GM18520 (cell line): ENCODE measurements around the gene GP1BB.

ENCODE experiments used
- ATAC-seq: cut with Tn5 transposase; IDR thresholded peaks from one replicate; pipeline ENCODE4 v1.9.1; 2021; ENCODE audit not compliant: unreplicated experiment

GP1BB gene

DNA sequence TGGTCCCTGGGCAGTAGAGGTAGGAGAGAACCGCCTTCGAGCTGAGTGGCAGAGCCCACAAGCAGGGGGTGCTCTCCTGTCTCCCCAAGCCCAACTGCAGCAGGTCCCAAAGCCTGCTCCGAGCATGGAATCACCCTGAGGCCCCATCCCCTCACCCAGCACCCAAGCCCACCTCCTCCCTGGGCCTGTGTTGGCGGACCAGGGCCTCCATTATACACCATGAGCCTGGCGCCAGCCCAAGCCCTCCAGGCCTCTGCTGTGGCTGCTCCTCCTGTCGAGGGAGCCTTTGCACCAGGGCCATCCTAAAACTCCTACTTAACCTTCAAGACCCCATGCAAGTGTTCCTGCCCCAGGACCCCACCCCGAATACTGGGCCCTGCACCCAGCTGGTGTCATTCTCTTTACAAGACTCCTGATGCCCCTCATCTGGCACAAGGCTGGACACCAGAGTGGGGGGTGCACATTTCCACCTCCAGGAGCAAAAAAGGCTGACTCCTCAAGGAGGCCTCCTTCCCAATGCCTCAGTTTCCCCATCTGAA, 16.6 kb downstream of the GP1BB start:
- ATAC-seq, result no peak

DNA sequence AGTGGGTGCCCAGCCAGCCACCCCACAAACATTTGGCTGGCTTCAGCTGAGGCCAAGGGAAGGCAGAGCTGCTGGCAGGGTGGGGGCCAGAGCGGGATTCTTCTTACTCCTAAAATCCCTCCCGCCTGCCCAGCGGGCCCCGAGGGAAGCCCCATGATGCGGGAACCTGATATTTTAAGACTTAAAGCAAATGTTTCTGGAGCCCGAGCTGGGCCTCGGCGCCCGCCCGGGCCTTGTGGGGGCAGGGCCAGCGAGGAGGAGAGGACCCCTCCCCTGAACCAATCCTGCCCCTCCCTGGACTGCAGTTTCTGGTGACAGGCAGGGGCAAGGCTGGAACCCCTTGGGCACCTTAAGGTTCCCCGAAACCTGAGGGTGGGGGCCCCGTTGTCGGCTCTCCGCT, 17.2 kb downstream of the GP1BB start:
- ATAC-seq, result no peak

DNA sequence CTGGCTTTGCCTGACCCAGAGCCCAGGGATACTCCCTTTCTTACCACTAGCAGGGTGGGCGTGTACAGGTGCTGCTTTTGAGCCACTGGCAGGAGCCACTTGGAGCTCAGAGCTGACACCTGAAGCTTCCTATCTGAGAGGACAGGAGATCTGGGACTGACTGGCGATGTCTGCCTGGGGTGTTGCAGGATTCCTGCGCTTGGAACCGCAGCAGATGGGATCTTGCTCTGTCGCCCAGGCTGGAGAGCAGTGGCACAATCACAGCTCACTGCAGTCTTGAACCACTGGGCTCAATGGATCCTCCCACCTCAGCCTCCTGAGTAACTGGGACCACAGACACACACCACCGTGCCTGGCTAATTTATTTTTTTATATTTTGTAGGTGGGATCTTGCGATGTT, 17.7 kb downstream of the GP1BB start:
- no peak for ATAC-seq

DNA sequence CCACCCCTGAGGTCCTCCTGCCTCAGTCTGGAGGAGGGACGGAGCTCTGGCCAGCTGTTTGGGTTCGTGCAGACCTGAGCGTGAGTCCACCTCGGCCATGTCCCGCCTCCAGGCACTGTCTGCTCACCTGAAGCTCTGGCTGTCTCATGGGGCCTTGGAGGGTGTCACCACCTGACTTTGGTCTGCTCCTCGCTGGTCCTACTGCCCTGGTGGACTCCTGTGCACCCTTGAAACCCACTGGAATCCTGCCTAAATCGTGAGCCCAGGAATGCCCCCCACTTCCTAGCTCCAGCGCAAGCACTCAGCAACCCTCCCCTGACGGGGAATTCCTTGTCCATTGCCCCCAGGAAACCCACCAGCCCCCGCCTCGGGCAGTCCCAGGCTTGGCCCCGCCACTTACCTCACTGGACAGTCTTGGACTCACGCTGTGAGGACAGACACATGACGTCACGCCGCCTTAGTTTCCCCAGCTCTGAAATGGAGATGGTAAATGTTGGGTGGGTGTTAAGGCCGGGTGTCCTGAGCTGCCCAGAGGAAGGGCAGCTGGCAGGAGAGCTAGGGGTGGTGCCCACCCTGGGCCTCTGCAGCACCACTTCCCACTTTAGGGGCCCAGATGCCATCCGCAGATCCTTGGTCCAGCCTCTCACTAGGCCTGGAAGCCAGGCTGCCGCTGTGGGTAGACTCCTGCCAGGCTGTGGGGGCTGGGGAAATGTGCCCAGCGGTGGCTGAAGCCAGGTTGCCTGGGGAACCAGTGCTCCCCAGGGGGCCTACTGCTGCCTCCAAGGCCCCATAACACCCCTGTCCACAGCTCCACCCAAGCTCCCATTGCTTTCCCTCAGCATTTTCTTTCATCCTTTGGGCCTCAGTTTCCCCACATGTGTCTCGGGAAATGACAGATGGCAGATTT, 19.1 kb downstream of the GP1BB start:
- ATAC-seq, result no peak

DNA sequence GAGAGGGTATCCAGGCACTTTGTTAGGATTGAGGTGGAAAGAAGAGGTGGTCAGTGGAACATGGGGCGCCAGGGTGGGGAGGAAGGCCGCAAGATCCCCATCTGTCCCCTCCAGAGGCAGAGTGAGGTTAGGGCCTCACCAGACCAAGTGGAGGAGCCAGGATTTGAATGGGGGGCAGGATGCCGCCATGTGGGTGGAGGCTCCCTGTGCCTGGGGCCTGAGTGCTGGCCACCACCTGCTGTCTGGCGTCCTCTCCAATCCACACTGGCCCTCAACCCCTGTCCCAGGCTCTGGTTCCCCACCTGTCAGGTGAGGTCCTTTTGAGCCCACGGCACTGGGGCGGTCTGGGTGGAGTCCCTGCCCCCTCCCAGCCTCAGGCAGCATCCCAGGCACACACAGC, 19.7 kb downstream of the GP1BB start:
- ATAC-seq, result no peak

DNA sequence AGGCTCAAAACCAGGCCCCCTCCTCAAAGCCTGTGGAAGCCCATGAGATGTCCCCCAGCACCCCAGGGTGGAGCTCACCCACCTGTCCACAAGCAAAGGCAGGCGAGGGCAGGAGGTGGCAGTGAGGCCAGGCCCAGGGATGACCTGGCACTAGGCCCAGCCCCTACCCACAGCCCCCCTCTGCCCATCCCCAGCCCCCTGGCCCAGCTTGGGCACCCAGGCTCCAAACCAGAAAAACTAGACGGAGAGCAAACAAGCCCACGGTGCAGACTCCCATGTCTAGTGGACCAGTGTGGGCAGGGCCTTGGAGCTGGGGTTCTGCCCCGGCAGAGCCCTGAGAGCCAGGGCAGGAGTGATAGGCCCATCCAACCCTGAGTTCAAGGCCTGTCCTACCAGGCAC, 20.3 kb downstream of the GP1BB start:
- ATAC-seq, result no peak

DNA sequence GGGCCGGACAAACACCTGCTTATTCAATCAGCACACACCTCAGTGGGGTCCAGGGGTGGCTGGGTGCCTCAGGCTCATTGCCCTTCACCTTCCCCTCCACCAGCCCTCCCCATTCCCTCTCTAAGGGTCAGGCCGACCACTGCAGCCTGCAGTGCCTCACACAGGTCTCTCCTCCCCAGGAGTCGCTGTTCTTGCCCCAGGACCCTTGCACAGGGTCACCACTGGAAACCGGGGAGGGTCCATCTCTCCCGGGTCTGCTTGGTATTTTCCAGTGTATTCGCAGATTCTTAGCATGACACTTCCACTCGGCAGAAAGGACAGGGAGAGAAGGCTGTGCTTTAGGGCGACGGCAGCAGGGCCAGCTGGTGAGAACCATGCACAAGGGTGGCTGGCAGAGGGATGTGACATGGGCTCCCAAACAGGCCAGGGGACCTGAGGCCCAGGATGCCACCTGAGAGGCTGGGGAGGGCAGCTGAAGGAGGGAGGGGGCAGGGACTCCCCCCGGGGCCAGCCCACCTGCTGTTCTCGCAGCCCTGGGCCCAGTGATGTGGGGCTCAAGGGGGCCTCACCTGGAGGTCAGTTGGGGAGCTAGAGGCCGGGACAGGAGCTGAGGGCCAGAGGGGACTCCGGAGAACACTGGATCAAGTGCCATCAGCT, 21.1 kb downstream of the GP1BB start:
- no peak for ATAC-seq

DNA sequence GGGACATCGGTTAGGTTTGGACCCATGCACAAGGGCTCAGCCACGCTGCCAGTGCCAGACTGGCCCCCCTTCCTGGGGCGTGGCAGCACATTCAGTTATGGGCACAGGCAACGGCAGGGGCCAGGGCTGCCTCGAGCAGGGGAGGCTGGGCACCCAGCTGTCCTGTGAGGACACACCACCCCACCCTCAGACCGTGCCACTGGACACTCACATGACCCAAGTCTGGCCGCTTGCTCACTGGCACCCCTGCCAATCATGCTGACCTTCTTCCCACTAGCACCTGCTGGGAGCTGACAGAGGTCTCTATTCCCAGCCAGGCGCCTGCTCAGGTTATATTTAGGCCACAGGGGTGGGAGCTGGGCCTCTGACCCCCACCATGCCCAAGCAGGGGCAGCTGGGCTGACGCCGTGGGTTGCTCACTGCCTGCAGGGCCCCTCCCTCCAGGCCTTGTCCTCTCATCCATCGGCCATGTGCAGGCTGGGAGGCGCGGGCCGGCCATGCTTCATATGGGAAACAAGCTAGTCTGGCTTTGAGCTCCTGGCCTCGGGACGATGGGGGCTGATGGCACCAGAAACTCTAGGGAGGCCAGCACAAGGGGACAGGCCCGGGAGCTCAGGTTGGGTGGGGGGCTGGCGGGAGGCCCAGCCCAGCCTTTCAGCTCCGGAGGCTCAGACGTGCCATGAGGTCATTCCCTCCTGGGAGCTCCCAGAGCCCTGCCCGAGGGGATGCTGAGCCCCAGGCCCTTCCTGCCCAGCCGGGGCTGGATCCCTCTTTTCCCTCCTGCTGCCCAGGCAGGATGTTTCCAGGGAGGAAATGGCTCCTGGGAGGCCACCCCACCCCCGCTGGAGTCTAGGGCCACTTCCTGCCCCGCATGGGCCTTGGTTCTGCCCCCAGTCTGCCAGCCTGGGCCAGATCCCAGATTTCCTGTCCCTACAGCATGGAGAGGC, 22.1 kb downstream of the GP1BB start:
- no peak for ATAC-seq

DNA sequence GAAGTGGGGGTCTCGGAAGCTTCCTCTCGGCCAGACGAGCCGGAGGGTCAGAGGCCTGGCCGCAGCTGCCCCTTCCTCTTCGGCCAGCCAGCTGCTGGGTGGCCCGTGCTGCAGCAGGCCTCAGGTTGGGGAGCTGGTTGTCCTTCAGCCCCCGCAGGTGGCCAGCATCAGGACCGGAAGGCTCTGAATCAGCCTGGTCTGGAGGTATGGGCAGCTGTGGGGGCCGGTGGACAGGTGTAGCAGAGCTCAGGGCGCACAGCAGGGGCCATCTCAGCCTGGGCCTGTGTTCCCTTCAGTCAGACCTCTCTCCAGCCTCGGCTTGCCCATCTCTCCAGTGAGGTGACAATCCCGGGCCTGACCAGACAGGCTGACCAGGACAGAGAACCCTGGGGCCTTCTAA, 23.4 kb downstream of the GP1BB start:
- ATAC-seq, result no peak

DNA sequence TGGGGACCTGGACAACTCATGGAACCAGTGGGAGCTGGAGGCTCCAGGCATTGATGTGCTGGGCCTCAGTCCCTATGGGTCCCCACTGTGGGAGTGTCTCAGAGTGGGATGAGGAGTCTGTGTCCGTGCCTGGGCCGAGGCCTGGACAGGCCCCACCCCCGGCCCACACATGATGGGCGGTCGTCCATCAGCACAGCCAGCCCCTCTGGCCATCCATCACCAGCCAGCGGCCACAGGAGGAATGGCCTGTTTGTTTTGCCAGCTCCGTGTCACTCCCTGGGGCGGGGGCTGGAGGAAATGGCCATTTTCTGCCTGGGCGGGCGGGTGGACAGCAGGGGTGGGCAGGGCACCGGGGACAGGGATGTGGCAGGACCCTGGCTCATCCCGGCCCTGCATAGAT, 24.2 kb downstream of the GP1BB start:
- no peak for ATAC-seq

DNA sequence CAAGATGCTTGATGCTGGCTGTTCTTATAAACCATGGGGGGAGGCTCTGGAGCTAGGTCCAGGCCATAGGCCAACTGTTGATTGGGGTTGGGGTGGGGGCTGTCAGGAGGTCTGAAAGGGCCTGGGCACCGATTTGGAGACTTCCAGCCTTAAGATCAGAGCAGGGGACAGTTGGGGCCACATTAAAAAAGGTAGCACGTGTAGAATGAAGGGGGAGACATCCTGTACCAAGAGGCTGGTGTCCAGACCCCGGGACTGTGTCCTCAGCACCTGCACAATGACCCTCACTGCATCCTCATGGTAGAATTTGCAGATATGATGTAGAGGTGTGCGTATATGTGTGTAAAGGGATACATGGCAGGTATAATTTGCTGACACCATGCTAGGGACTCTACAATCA, 24.8 kb downstream of the GP1BB start:
- no peak for ATAC-seq

DNA sequence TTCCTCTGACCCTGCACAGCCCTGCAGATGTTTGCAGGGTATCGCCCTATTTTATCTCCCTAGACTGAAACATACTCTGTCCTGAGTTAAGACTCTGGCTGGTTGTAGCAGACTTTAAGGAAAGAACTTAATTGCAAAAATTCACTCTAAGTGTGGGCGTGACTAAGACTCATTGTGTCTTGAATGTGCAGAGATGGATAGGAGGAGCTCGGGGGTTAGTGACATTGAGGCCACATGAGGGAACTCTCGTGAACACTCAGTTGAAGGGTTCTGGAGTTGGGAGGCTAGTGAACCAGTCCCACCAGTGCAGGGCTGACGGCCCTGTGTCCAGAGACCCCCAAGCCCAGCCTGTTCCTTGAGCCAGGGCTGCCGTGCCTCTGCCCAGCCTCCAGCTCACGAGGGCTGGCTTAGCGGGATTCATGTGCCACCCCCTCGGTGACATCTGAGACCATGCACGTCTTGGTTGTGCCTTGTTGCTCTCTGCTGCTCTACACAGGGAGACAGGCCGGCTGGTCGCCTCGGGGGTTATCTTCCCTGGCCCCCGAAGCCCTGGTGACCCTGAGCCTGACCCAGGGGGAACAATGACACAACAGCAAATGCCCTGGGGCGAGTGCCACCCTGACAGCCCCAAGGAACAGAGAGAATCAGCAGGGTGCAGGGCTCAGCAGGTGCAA, 25.8 kb downstream of the GP1BB start:
- ATAC-seq, result no peak

DNA sequence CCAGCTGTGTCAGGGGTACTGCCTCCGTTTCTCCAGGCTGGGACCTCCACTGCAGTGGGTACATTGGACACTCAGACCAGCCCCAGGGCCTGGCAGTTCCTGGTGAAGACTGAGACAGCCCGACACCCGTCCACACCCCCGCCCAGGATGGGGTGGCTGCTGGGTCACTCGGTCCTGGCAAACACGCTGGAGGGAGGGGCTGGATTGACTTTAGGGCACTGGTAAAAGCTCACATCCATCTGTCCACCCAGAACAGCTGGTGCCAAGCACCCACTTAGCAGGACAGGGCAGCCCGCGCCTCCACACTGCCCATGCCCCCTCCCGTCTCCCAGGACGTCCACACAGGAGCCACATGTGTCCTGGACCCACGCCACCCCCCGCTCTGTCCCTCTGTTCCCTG, 26.5 kb downstream of the GP1BB start:
- no peak for ATAC-seq

DNA sequence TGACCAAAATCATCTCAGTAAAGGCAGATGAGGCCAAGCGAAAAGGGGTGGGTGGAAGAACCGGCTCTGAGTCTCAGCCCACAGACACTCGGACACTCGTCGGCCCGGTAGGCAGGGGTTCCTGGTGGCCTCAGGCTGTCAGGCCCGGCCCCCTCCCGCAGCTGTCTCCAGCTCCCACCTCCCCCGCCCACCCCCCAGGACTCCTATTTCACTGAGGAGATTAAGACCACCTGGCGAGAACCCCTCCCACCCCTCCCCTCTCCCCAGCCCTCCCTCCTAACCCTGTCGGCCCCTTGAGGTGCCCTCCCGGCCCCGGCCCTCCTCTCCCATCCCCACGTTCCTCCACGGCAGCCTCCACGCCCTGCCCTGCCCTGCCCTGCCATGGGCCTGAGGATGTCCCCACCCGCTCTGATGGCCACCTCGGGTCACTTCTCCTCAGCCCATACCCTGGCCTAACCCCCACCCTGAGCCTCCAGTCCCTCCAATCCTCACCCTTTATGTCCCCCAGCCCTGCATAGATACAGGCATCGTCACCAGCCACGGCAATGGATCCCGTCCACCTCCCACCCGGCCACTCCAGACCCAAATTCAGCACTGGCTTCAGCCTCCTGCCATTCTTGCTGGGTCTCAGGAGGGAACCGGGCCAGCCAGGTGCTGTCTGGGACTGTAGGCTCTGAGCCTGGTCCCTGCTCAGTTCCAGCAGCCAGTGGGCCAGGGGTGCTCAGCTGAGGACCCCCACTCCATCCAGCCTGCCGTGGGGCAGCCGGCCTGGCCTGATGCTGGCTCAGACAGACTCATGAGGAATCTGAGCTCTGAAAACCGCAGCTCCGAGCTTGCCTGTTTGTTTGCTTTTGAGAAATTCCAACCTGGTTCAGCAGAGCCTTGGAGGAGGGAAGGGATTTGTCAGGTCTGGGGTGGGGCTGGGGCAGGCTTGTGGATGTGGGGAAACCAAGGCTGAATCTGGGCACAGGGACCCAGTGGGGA, 27.5 kb downstream of the GP1BB start:
- ATAC-seq, result no peak

DNA sequence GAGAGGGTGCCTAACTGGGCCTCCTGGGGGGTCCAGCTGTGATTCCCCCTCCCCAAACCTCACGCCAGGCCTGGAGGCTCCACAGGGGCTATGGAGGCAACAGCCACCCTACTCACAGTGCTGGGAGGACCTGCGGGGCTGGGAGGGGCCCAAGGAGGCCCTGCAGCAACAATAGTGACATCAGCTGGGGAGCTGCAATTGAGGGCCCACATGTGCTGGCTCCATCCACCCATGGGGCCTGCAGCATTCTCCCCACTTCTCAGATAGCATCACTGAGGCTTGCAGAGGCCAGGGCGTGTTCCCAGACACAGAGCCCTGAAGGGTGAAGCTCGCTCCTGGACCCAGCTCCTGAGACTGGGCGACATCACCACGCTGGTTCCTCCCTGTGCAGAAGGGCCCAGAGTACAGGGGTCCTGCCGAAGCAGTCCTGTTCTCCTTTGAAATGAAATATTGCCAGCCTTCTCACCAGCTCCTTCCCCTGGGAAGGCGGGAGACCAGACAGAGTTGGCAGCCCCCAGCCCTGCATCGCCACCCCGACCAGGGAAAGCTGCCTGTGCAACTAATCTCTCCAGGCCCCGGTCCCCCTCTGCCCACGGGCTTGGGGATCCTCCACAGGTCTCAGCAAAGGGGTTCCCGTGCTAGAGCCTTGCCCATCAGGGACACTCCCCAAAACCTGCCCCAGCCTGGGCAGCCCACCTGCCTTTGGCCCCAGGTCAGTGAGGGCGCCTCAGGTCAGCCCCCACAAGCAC, 28.3 kb downstream of the GP1BB start:
- ATAC-seq, result no peak

DNA sequence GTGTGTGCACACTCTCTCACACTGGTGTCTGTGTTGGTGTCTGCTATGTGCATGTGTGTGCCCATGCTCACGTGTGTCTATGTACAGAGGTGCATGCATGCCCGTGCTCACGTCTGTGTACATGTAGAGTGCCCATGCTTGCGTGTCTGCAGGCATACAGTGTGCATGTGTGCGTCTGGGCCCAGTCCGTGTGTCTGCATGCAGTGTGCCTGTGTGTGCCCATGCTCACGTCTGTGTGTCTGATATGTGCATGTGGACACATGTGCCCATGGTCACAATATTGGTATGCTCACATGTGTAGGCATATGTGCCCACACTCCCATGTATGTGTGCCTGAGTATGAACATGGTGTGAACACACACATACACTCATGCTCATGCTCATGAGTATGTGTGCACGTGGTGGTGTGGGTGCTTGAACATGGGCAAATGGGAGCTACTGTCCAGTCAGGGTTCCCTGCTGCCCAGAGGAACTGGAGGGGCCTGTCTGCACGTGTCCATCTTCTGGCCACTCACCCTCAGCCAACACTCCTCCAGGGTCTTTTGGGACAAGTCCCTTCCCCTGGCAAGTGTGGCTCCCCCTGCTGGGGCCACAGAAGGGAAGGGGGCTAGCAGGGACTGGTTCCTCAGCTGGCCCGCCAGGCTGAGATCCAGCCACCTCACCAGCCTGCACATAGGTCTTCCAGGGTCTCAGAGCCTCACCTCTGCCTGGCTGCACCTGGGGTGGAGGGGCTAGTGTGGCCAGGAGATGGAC, 29.9 kb downstream of the GP1BB start:
- ATAC-seq, result no peak

DNA sequence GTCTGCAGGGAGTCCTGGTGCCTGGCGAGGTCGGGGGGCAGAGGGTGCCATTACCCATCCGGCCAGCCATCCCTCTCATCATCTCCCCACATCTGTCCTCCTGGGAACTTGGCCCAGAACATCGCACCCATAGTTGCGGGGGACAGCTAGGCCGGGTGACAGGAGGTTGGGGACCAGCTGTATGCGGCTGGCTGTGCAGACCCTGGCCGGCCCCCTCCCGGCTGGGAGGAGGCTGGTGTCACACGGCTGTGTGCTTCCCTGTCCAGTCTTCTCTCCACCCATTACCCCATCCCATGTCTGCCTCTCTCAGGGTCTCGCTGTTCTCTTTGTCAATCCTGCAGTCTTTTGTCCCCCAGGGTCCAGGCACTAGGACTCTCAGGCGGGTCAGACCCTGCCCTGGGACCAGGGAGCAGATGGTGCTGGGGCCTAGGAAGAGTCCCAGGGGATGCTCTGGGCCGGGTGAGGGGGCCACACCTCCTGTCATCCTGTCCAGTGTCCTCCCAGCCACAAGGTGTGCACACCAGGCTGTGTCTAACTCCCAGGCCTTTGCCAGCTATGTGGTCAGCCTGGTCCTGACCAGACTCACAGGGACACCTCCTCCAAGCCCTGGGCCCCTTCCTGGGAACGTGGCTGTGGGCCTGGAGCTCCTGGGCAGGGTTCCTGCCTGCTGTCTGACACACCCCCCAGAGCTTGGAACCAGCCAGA, 30.8 kb downstream of the GP1BB start:
- ATAC-seq, result no peak
